CD4-positive, alpha-beta T cell treated with Interleukin-6 at 100 ng/mL for 8 hours (primary cell): ENCODE data around the gene PRDX2.
"Not testable (repeated sequence)": the region's sequence is repeated elsewhere in the genome, so short reads cannot be mapped to it uniquely, and the experiment has no call there.

ENCODE experiments used
- DNase-seq: peaks from one replicate; pipeline ENCODE4 v3.0.0-alpha.2; 2020; ENCODE audit warnings: mixed read lengths, low spot score

The PRDX2 gene

GRCh38 chr19:12825254-12826131 is 23.9 kb upstream of the PRDX2 start:
- DNase-seq, result no peak

- no peak for DNase-seq
Observed at GRCh38 chr19:12821761-12822160, 20.2 kb upstream of the PRDX2 start.

GRCh38 chr19:12817810-12818209 is 16.2 kb upstream of the PRDX2 start:
- not testable (repeated sequence) for DNase-seq

GRCh38 chr19:12817188-12817587 is 15.6 kb upstream of the PRDX2 start:
- DNase-seq, result not testable (repeated sequence)

- no peak for DNase-seq
Observed at GRCh38 chr19:12815088-12815487, 13.5 kb upstream of the PRDX2 start.

- peak; percentile 85 for DNase-seq
Observed at GRCh38 chr19:12806242-12807081, 4.9 kb upstream of the PRDX2 start, which contains the start of gene RNASEH2A. TSS of gene RNASEH2A (plus strand) at chr19:12806584. CDS start at chr19:12806674, 90 bp downstream.

- no peak for DNase-seq
Observed at GRCh38 chr19:12804051-12804450, 2.5 kb upstream of the PRDX2 start.

- DNase-seq, result no peak
Observed at GRCh38 chr19:12802267-12803106, 887 bp upstream of the PRDX2 start.

- DNase-seq, result no peak
Observed at GRCh38 chr19:12800923-12801465, 606 bp downstream of the PRDX2 start.

- DNase-seq, result no peak
Observed at GRCh38 chr19:12800466-12800770, 1.2 kb downstream of the PRDX2 start.

GRCh38 chr19:12799742-12800465 is 1.7 kb downstream of the PRDX2 start:
- no peak for DNase-seq

GRCh38 chr19:12797607-12798006 is 4.0 kb downstream of the PRDX2 start:
- not testable (repeated sequence) for DNase-seq

GRCh38 chr19:12797141-12797587 is 4.4 kb downstream of the PRDX2 start:
- DNase-seq, result no peak

GRCh38 chr19:12796146-12797071 is 5.2 kb downstream of the PRDX2 start:
- peak; percentile 79 for DNase-seq

GRCh38 chr19:12794971-12795381 is 6.6 kb downstream of the PRDX2 start:
- DNase-seq, result no peak

GRCh38 chr19:12794196-12794941 is 7.2 kb downstream of the PRDX2 start:
- no peak for DNase-seq

GRCh38 chr19:12793290-12794195 is 8.1 kb downstream of the PRDX2 start:
- DNase-seq, result peak; percentile 93

GRCh38 chr19:12792853-12793289 is 8.7 kb downstream of the PRDX2 start:
- DNase-seq, result no peak
